ENCODE measurements around the gene IER2. TPM values are rescaled to one million over a fixed set of nuclear protein-coding genes. Genes with fewer than 3 reads are reported as not detected.

IER2 gene
- total and polyA plus RNA-seq, 9 of the 15 experiments (the other 6 are each of a cell fraction or from before 2014, with no cell fraction given), result 4.5 to 205 (median 23.7) TPM

GRCh38 chr19:13154241-13154778, 4.1 kb downstream of the IER2 start (continued):
- TF ChIP-seq ARID4B (CRISPR knock-in tag; IDR thresholded peaks at IDR 0.05) (no peak), SRSF3 (IDR thresholded peaks at IDR 0.05; ENCODE audit: insufficient read depth, low read length) (no peak), NCOA2 (IDR thresholded peaks at IDR 0.05; ENCODE audit: partially characterized antibody in 2 of 2) (no peak), RBM14 (IDR thresholded peaks at IDR 0.05; ENCODE audit: borderline replicate concordance, insufficient read depth, low read depth, low read length) (no peak), SAP30 (IDR thresholded peaks at IDR 0.05; ENCODE audit: borderline replicate concordance, insufficient read depth, low read depth, low read length, poor library complexity, severe bottlenecking) (no peak), KDM1A (IDR thresholded peaks at IDR 0.05) (no peak), COPS2 (conservative IDR thresholded peaks at IDR 0.05) (no peak), FOSL1 (tag; conservative IDR thresholded peaks at IDR 0.05) (peak; percentile 36; the same call in 1 of the 2 replicates), HLTF (IDR thresholded peaks at IDR 0.05) (0 out of 2 replicates have a peak, but pooled peaks have one; percentile 5), ZNF699 (CRISPR knock-in tag; IDR thresholded peaks at IDR 0.05; ENCODE audit: insufficient replicate concordance) (no peak), CTBP1 (IDR thresholded peaks at IDR 0.05; ENCODE audit: borderline replicate concordance) (peak; percentile 18; the same call in 1 of the 2 replicates), ZSCAN29 (IDR thresholded peaks at IDR 0.05) (0 out of 2 replicates have a peak, but pooled peaks have one; percentile 10), ETV6 (IDR thresholded peaks at IDR 0.05; ENCODE audit: borderline replicate concordance in 1 of 2, low read depth in 2 of 2, low read length in 1 of 2) (no peak), ETV6 (CRISPR knock-in tag; IDR thresholded peaks at IDR 0.05; ENCODE audit: borderline replicate concordance) (peak; percentile 70; the same call in 1 of the 2 replicates), RBBP5 (IDR thresholded peaks at IDR 0.05; ENCODE audit: borderline replicate concordance, insufficient read depth, low read length, poor library complexity, severe bottlenecking) (no peak), ZBED1 (IDR thresholded peaks at IDR 0.05) (no peak), SIX5 (IDR thresholded peaks at IDR 0.05; ENCODE audit: borderline replicate concordance in 1 of 2, insufficient read depth in 1 of 2, low read depth in 1 of 2, low read length in 2 of 2) (no peak), ZNF668 (CRISPR knock-in tag; IDR thresholded peaks at IDR 0.05) (no peak), HDAC1 (IDR thresholded peaks at IDR 0.05) (0 out of 4 replicates have a peak, but pooled peaks of 1 of the 2 experiments have one; percentile 18), E2F3 (CRISPR knock-in tag; IDR thresholded peaks at IDR 0.05) (0 out of 2 replicates have a peak, but pooled peaks have one; percentile 50)
- TF ChIP-seq, protein P1, sequence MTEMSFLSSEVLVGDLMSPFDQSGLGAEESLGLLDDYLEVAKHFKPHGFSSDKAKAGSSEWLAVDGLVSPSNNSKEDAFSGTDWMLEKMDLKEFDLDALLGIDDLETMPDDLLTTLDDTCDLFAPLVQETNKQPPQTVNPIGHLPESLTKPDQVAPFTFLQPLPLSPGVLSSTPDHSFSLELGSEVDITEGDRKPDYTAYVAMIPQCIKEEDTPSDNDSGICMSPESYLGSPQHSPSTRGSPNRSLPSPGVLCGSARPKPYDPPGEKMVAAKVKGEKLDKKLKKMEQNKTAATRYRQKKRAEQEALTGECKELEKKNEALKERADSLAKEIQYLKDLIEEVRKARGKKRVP (CRISPR knock-in tag; IDR thresholded peaks at IDR 0.05), result peak; percentile 81
- TF ChIP-seq, protein P2, sequence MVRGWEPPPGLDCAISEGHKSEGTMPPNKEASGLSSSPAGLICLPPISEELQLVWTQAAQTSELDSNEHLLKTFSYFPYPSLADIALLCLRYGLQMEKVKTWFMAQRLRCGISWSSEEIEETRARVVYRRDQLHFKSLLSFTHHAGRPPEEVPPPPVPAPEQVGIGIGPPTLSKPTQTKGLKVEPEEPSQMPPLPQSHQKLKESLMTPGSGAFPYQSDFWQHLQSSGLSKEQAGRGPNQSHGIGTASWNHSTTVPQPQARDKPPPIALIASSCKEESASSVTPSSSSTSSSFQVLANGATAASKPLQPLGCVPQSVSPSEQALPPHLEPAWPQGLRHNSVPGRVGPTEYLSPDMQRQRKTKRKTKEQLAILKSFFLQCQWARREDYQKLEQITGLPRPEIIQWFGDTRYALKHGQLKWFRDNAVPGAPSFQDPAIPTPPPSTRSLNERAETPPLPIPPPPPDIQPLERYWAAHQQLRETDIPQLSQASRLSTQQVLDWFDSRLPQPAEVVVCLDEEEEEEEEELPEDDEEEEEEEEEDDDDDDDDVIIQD (CRISPR knock-in tag; IDR thresholded peaks at IDR 0.05), result no peak
